BLaER1 treated with 17β-estradiol and CSF1 and Interleukin-3, amounts not matched to agents 10 nM and 100 nM (cell line): ENCODE data around the gene LHX3.
A peak's percentile ranks its signal among the peaks of the same experiment; 100 is the strongest.

Experiments
- H3K27ac ChIP-seq, 11 experiments: shearing (Covaris generic); formaldehyde crosslinking; 2 replicates each; pipeline ENCODE4 v1.8.1; 2022
- H3K27me3 ChIP-seq, 11 experiments: shearing (Covaris generic); formaldehyde crosslinking; 2 replicates each; pipeline ENCODE4 v1.8.1; 2022
- H3K36me3 ChIP-seq, 11 experiments: shearing (Covaris generic); formaldehyde crosslinking; 2 replicates each; pipeline ENCODE4 v1.8.1; 2022
- H3K4me1 ChIP-seq, 10 experiments: shearing (Covaris generic); formaldehyde crosslinking; 2 replicates each; pipeline ENCODE4 v1.8.1; 2022
- H3K4me2 ChIP-seq, 11 experiments: shearing (Covaris generic); formaldehyde crosslinking; 2 replicates each; pipeline ENCODE4 v1.8.1; 2022
- H3K4me3 ChIP-seq, 10 experiments: shearing (Covaris generic); formaldehyde crosslinking; 2 replicates each; pipeline ENCODE4 v1.8.1; 2022
- H3K9ac ChIP-seq, 11 experiments: shearing (Covaris generic); formaldehyde crosslinking; 2 replicates each; pipeline ENCODE4 v1.8.1; 2022
- H3K9me3 ChIP-seq, 11 experiments: shearing (Covaris generic); formaldehyde crosslinking; replicated peaks in 1 of 11; 2 replicates each; pipeline ENCODE4 v1.8.1; 2022
- H4K20me1 ChIP-seq, 11 experiments: shearing (Covaris generic); formaldehyde crosslinking; 2 replicates each; pipeline ENCODE4 v1.8.1; 2022
- Cebpa-rat ChIP-seq, 11 experiments: shearing (Covaris generic); IDR thresholded peaks; 2 replicates each; pipeline ENCODE4 v1.8.1; 2022

The LHX3 gene

DNA sequence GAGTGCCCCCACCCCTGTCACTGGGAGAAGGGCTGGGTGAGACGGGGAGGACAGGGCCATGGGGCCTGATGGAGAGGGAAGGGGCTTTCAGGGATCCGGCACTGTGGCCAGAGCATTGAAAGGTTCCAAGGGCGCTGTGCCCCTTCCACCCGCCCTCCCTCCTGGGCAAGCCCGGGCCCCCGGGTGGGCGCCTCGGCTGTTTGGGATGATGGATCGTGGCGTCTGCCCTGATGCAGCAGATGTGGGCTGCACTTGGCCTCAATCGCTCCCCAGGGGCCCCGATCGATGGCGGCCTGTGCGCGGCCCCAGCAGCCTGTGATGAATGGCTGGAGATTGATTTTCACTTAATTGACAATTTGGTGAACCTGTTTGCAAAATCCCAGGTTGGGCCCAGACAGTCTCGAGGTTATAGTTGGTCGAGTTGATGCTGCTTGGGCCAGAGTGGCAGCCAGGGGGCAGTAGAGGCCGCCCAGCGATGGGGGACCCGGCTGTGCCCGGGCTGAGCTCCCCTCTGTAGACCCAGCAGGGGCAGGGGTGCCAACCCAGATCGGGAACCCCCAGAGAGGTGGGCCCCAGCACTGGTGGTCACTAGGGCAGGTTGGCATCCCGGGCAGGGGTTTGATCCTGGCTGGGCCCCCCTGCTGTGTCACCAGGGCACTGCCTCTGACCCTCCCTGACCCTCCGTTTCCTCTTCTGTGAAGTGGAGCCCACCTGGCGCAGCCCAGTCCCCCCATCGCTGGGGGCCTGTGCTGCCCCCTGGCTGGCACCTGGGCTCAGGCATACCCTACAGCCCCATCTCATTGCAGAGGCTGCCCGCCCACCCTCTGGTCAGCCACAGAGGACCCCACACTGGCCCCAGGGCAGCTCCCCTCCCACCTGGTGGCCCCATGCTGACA, 34.7 kb downstream of the LHX3 start:
- H4K20me1 ChIP-seq = peaks cover 0 to 25% (median 0%) of the 10 kb centered on the region in 11 experiments; a peak in 4 of 22 replicates

DNA sequence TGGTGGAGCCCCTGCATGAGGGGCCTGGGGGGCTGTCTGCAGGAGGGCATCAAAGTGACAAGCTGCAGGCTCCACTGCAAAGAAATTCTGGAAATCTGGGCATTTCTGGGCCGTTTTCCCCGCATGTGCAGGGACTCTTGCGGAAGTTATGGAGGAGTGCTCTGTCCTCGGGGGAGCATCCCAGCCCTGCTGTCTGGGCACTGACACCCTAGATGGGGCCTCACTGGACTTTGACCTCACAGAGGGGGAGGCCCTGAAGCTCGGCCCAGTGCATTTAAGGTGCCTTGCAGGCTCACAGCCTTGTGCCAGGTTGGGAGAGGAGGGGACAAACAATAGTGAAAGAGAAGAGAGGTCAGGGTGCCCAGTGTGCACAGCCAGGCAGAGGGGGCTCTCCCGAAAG, 35.4 kb downstream of the LHX3 start:
- Histone ChIP-seq H3K27me3 (no peaks in the 10 kb centered on the region), H3K27ac (no peak overlapping the region), H3K4me1 (peaks cover 0 to 38% (median 14%) of the 10 kb centered on the region in 10 experiments; a peak in 9 of 20 replicates), H3K9me3 (peaks cover 0 to 4% (median 0%) of the 10 kb centered on the region in 11 experiments; a peak in 1 of 22 replicates), H3K9ac (0 out of 22 replicates have a peak overlapping the region, but pooled peaks of 1 of the 11 experiments have one; percentile 17), H4K20me1 (peaks cover 0 to 20% (median 0%) of the 10 kb centered on the region in 11 experiments; a peak in 4 of 22 replicates), H3K36me3 (no peaks in the 10 kb centered on the region), H3K4me3 (no peak overlapping the region), H3K4me2 (no peak overlapping the region; a peak in 1 of 22 replicates)
- TF ChIP-seq Cebpa-rat (IDR thresholded peaks at IDR 0.05) = no peak

More for the DNA sequence above, 34.7 kb downstream of the LHX3 start:
- no peak for TF ChIP-seq Cebpa-rat (IDR thresholded peaks at IDR 0.05)
- H3K4me1 ChIP-seq = peaks cover 0 to 38% (median 14%) of the 10 kb centered on the region in 10 experiments; a peak in 9 of 20 replicates
- no peak overlapping the region for H3K27ac ChIP-seq
- H3K4me3 ChIP-seq = no peak overlapping the region
- H3K27me3 ChIP-seq = no peaks in the 10 kb centered on the region
- H3K9ac ChIP-seq = no peak overlapping the region; a peak in 2 of 22 replicates
- H3K36me3 ChIP-seq = no peaks in the 10 kb centered on the region
- H3K9me3 ChIP-seq = peaks cover 0 to 4% (median 0%) of the 10 kb centered on the region in 11 experiments; a peak in 1 of 22 replicates
- peak overlapping the region in 5 of 11 experiments; percentile 29 to 44 (median 36); a peak in 8 of 22 replicates for H3K4me2 ChIP-seq

DNA sequence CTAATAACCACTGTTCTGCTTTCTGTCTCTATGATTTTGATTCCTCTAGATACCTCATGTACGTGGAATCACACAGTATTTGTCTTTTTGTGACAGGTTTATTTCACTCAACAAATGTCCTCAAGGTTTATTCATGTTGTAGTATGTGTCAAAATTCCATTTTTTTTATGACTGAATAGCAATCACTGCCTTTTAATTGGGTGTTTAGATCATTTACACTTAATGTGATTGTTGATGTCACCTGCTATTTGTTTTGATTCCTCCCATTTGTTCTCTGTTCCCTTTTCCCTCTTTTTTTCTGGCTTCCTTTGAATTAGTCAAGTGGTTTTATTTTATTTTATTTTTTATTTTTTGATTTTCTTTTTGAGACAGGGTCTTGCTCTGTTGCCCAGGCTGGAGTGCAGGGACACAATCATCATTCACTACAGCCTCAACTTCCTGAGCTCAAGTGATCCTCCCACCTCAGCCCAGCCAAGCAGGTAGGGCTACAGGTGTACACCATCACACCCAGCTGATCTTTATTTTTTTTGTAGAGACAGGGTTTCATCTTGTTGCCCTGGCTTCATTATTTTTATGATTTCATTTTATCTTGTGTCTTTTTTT, 41.6 kb downstream of the LHX3 start:
- TF ChIP-seq Cebpa-rat (IDR thresholded peaks at IDR 0.05) = no peak
- H3K36me3 ChIP-seq = no peaks in the 10 kb centered on the region
- H3K27me3 ChIP-seq = no peaks in the 10 kb centered on the region

DNA sequence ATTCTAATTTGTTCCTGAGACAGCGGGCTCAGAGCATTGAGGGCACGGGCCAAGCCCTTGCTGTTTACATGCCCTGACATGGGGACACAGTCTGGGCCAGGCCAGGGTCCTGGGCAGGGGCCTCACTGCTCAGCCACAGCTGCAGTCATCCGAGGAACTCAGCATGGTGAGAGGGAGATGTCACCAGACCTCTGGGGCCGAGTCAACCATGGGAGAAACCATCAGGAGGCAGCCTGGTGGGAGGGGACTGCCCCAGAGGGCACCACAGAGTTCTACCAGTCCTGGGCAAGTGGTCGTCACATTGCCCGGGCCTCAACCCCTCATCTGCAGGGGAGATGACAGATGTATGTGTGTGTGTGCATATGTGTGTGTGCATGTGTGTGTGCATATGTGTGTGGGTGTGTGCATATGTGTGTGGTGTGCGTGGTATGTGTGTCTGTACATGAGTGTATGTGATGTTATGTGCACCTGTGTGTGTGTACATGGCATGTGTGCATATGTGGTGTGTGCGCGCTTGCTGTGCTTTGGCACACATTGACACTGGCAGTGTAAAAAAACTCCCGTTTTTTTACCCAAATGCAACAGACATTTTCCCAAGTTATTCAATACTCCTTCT, 43.8 kb downstream of the LHX3 start:
- peaks cover 0 to 30% (median 23%) of the 10 kb centered on the region in 10 experiments; a peak in 13 of 20 replicates for H3K4me1 ChIP-seq
- peaks cover 0 to 7% (median 0%) of the 10 kb centered on the region in 11 experiments; a peak in 1 of 22 replicates for H3K27me3 ChIP-seq
- H3K27ac ChIP-seq = no peak overlapping the region
- peaks cover 9 to 18% (median 14%) of the 10 kb centered on the region in 11 experiments; a peak in 19 of 22 replicates for H3K9me3 ChIP-seq
- no peaks in the 10 kb centered on the region for H3K36me3 ChIP-seq
- no peak overlapping the region for H3K4me3 ChIP-seq
- H4K20me1 ChIP-seq = peaks cover 0 to 8% (median 0%) of the 10 kb centered on the region in 11 experiments; a peak in 2 of 22 replicates
- H3K4me2 ChIP-seq = peak overlapping the region in 4 of 11 experiments; percentile 11 to 44 (median 30); a peak in 5 of 22 replicates
- no peak for TF ChIP-seq Cebpa-rat (IDR thresholded peaks at IDR 0.05)
- peak overlapping the region in 1 of 11 experiments; percentile 21; a peak in 1 of 22 replicates for H3K9ac ChIP-seq

More for the DNA sequence above, 41.6 kb downstream of the LHX3 start:
- H3K4me1 ChIP-seq = peaks cover 0 to 18% (median 11%) of the 10 kb centered on the region in 10 experiments; a peak in 10 of 20 replicates
- H3K27ac ChIP-seq = no peak overlapping the region
- no peak overlapping the region for H3K4me2 ChIP-seq
- H3K9me3 ChIP-seq = peaks cover 9 to 18% (median 14%) of the 10 kb centered on the region in 11 experiments; a peak in 19 of 22 replicates
- no peak overlapping the region for H3K9ac ChIP-seq
- no peak overlapping the region for H3K4me3 ChIP-seq
- H4K20me1 ChIP-seq = 0 out of 22 replicates have a peak, but pooled peaks cover 0 to 4% (median 0%) of the 10 kb centered on the region in 11 experiments

DNA sequence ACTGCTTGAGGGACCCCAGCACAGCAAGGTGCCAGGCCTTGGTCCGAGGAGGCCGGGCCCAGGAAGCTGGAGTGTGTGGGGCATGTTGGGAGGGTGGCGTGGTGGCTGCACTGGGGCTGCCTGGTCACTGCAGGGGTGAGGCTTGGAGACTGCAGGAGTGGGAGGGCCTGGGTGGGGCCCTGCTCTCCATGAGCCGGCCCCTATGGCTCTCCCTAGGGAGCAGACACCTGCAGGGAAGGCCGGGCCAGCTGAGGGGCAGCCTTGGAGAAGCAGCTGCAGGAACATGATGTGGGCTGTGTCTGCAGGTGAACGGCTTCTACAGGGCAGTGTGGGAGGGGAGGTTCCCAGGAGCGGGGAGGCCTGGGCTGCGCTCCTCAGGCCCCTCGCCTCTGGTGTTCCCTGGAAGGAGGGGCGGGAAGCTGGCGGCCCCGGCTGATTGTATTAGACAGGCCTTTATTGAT, 44.5 kb downstream of the LHX3 start:
- H3K27me3 ChIP-seq = peaks cover 0 to 7% (median 0%) of the 10 kb centered on the region in 11 experiments; a peak in 1 of 22 replicates
- H3K4me3 ChIP-seq = no peak overlapping the region
- H3K4me2 ChIP-seq = peak overlapping the region in 6 of 11 experiments; percentile 20 to 49 (median 36); a peak in 8 of 22 replicates
- peaks cover 0 to 8% (median 0%) of the 10 kb centered on the region in 11 experiments; a peak in 2 of 22 replicates for H4K20me1 ChIP-seq
- no peaks in the 10 kb centered on the region for H3K36me3 ChIP-seq
- H3K9ac ChIP-seq = no peak overlapping the region
- peaks cover 9 to 18% (median 14%) of the 10 kb centered on the region in 11 experiments; a peak in 19 of 22 replicates for H3K9me3 ChIP-seq
- TF ChIP-seq Cebpa-rat (IDR thresholded peaks at IDR 0.05) = no peak
- no peak overlapping the region for H3K27ac ChIP-seq
- H3K4me1 ChIP-seq = peaks cover 0 to 30% (median 23%) of the 10 kb centered on the region in 10 experiments; a peak in 13 of 20 replicates

DNA sequence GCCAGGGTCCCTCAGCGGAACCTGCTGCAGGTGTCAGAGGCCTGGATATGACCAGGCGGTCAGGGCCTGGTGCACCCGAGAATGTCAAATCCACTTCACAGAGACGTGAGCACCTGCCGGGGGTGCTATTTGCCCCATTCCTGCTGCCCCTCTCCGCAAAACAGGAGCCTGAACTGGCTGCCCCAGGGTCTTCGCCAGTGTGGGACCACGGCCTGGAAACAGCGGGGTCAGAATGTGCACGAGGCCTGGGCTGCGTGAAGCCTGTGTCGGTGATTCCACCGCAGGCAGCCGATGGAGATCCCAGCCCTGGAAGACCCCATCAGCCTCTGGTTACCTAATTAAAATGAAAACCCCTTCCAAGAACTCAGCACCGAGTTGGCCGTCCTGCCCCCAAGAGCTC, 45.1 kb downstream of the LHX3 start:
- Histone ChIP-seq H3K9ac (no peak overlapping the region), H3K4me2 (peak overlapping the region in 3 of 11 experiments; percentile 28 to 49 (median 44); a peak in 4 of 22 replicates), H3K4me1 (peaks cover 0 to 30% (median 23%) of the 10 kb centered on the region in 10 experiments; a peak in 13 of 20 replicates), H3K27me3 (peaks cover 0 to 7% (median 0%) of the 10 kb centered on the region in 11 experiments; a peak in 1 of 22 replicates), H3K36me3 (no peaks in the 10 kb centered on the region), H3K27ac (no peak overlapping the region), H3K4me3 (no peak overlapping the region), H4K20me1 (peaks cover 0 to 8% (median 0%) of the 10 kb centered on the region in 11 experiments; a peak in 2 of 22 replicates), H3K9me3 (peaks cover 9 to 18% (median 14%) of the 10 kb centered on the region in 11 experiments; a peak in 19 of 22 replicates)
- no peak for TF ChIP-seq Cebpa-rat (IDR thresholded peaks at IDR 0.05)

DNA sequence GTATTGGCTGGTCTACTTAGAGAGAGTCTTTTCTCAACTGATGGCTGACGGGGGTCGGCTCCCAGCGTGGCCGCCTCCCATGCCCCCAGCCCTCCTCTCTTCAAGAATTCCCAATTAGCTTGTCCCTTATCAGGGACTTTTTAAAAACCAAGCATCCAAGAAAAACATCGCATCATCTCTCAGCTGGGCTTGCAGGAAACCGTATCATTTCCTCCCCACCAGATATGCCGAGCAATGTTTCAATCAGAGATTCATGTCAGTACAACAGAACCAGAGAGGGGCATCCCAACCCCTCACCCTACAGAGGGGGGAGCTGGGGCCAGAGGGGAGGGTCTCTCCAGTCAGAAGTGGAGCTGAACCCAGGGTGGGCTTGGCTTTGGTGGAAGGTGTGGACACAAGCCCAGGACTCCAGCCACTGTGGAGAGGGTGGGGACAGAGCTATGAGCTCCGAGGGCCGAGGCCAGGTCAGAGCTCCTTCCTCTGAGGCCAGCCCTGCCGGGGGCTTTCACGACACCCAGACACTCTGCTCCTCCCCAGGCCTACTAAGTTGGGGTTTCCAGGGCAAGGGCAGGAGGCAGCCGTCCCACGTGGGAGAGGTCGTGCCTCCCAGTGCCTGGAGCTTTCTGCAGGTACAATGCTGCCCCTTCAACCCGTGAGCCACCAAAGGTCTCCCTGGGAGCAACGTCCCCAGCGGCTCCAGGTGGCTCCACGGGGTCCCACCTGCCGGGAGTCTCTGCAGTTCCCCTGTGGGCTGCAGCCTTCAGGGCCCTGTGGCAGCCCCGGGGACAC, 47.3 kb downstream of the LHX3 start:
- no peak overlapping the region for H3K4me3 ChIP-seq
- H3K27ac ChIP-seq = no peak overlapping the region
- peaks cover 0 to 18% (median 0%) of the 10 kb centered on the region in 11 experiments; a peak in 2 of 22 replicates for H4K20me1 ChIP-seq
- H3K9ac ChIP-seq = no peak overlapping the region
- peaks cover 0 to 7% (median 0%) of the 10 kb centered on the region in 11 experiments; a peak in 1 of 22 replicates for H3K27me3 ChIP-seq
- H3K4me1 ChIP-seq = peaks cover 0 to 35% (median 23%) of the 10 kb centered on the region in 10 experiments; a peak in 13 of 20 replicates
- peak overlapping the region in 8 of 11 experiments; percentile 1 to 52 (median 44); a peak in 16 of 22 replicates for H3K4me2 ChIP-seq
- TF ChIP-seq Cebpa-rat (IDR thresholded peaks at IDR 0.05) = no peak
- H3K36me3 ChIP-seq = no peaks in the 10 kb centered on the region
- peaks cover 0 to 5% (median under 1%) of the 10 kb centered on the region in 11 experiments; a peak in 10 of 22 replicates for H3K9me3 ChIP-seq
